Astrocyte (in vitro differentiated cells and primary cell): ENCODE measurements around the gene TMPRSS9.

ENCODE experiments used
- EZH2 ChIP-seq: IDR thresholded peaks from 2 replicates; pipeline ENCODE4 v1.6.1; 2012; ENCODE audit warnings: mild to moderate bottlenecking, low read length, inconsistent platforms; ENCODE audit not compliant: insufficient read depth
- TF ChIP-seq, protein P1 (sequence below): IDR thresholded peaks from 2 replicates; pipeline ENCODE4 v1.5.1; 2011; ENCODE audit warnings: low read depth, mild to moderate bottlenecking, inconsistent platforms, low read length, moderate library complexity; ENCODE audit not compliant: insufficient read depth

DNA sequence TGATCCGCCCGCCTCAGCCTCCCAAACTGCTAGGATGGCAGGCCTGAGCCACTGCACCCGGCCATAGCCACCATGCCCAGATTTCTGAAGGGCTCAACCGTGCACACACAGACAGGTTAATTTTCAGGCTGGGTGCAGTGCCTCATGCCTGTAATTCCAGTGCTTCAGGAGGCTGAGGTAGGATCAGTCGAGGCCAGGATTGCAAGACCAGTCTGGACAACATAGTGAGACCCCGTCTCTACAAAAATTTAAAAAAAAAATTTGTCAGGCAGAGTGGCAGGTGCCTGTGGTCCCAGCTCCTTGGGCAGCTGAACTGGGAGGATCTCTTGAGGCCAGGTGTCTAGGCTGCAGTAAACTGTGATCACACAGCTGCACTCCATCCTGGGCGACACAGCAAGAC lies 59.7 kb downstream of the TMPRSS9 start:
- TF ChIP-seq, protein P1, sequence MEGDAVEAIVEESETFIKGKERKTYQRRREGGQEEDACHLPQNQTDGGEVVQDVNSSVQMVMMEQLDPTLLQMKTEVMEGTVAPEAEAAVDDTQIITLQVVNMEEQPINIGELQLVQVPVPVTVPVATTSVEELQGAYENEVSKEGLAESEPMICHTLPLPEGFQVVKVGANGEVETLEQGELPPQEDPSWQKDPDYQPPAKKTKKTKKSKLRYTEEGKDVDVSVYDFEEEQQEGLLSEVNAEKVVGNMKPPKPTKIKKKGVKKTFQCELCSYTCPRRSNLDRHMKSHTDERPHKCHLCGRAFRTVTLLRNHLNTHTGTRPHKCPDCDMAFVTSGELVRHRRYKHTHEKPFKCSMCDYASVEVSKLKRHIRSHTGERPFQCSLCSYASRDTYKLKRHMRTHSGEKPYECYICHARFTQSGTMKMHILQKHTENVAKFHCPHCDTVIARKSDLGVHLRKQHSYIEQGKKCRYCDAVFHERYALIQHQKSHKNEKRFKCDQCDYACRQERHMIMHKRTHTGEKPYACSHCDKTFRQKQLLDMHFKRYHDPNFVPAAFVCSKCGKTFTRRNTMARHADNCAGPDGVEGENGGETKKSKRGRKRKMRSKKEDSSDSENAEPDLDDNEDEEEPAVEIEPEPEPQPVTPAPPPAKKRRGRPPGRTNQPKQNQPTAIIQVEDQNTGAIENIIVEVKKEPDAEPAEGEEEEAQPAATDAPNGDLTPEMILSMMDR: no peak
- TF ChIP-seq EZH2: no peak
